ENCODE measurements around the gene SUMO2. TPM values are rescaled to one million over a fixed set of nuclear protein-coding genes. Genes with fewer than 3 reads are reported as not detected.

The SUMO2 gene
- total and polyA plus RNA-seq, 2 of the 4 experiments (the other 2 are of a cell fraction): 71.3 to 83.7 TPM

- BruUV-seq (replicated peaks): TSS peak; percentile 69
- H3K56ac ChIP-seq (ENCODE audit: extremely low read depth, insufficient read depth, low read length): peak overlapping the region; percentile 92
- H2AFZ ChIP-seq (replicated peaks; ENCODE audit: low read length, poor library complexity): peak overlapping the region; percentile 100
- dilution Hi-C loops (cut with HindIII; ENCODE audit: low sequenced_read_pairs, unreplicated experiment): no loop called here
- H3K36me3 ChIP-seq (ENCODE audit: control insufficient read depth, insufficient read depth, low read length): peaks cover 6% of the 10 kb centered on the region; the same call in 1 of the 2 replicates
- H4K91ac ChIP-seq (ENCODE audit: insufficient read depth, low read depth, low read length): peak overlapping the region; percentile 100
- peak overlapping the region; percentile 43; the same call in 1 of the 2 replicates for H3K18ac ChIP-seq (ENCODE audit: low read depth, low read length)
- ChIA-PET POLR2A (ENCODE audit: unreplicated experiment) (no interaction called here), CTCF (interaction anchor here (1.2 kb wide), 1 partner anchor 92 kb away, joined by 4 read pairs; no protein-coding TSS in a partner anchor)
- peak overlapping the region; percentile 98 for H3K14ac ChIP-seq (replicated peaks; ENCODE audit: low read depth, low read length)
- H2BK20ac ChIP-seq (ENCODE audit: low read depth, low read length): no peak overlapping the region
- 0 out of 2 replicates have a peak overlapping the region, but pooled peaks have one; percentile 99 for H2BK120ac ChIP-seq (ENCODE audit: low read depth, low read length)
- peaks cover 3 to 17% of the 10 kb centered on the region in 2 experiments; a peak in 3 of 4 replicates for H3K79me1 ChIP-seq (ENCODE audit: low read depth in 1 of 2, low read length in 2 of 2)
- ATAC-seq (ENCODE audit: low read depth) (no peak), DNase-seq (no peak)
- peak overlapping the region; percentile 98 for H3K27ac ChIP-seq (ENCODE audit: insufficient read depth, low read length)
- H2BK5ac ChIP-seq (ENCODE audit: low read depth, low read length, poor library complexity, severe bottlenecking): peak overlapping the region; percentile 99
- peak overlapping the region; percentile 89 for H3K4ac ChIP-seq (ENCODE audit: low read depth, low read length)
- no peaks in the 10 kb centered on the region for H3K27me3 ChIP-seq (ENCODE audit: control insufficient read depth, insufficient read depth, low read length)
- no peaks in the 10 kb centered on the region; the same call in 1 of the 2 replicates for H4K20me1 ChIP-seq (ENCODE audit: insufficient read depth, low read length)
- H3K9me1 ChIP-seq (ENCODE audit: insufficient read depth, low read length): no peaks in the 10 kb centered on the region
- WGBS, 2 experiments (ENCODE audit: extremely low coverage in 2 of 2, insufficient read length in 1 of 2): 1% methylated on average over 19 of the region's 22 CpGs; no CpG with 5 or more reads in 1 of the 2 experiments
- intact Hi-C loops (cut with micrococcal nuclease): loop anchor here (10.0 kb wide), 1 partner anchor 141 kb away; no protein-coding TSS in a partner anchor
- no peaks in the 10 kb centered on the region; the same call in 1 of the 2 replicates for H3K4me1 ChIP-seq (ENCODE audit: control insufficient read depth, insufficient read depth, low read length)
- H4K5ac ChIP-seq (ENCODE audit: low read depth, low read length): peak overlapping the region; percentile 79
- H3K9ac ChIP-seq (ENCODE audit: low read depth, low read length): peak overlapping the region; percentile 95
- peak overlapping the region; percentile 91 for H3K4me3 ChIP-seq (ENCODE audit: insufficient read depth, low read depth, low read length)
- in situ Hi-C loops (cut with MboI; ENCODE audit: low sequenced_read_pairs): loop anchor here (10.0 kb wide), 2 partner anchors 141 to 241 kb away; no protein-coding TSS in a partner anchor
- peak overlapping the region; percentile 84 for H3K4me2 ChIP-seq (ENCODE audit: low read depth, low read length)
- H3K9me3 ChIP-seq (ENCODE audit: control insufficient read depth, insufficient read depth, low read length): no peaks in the 10 kb centered on the region
- no peak for TF ChIP-seq CHD1 (IDR thresholded peaks at IDR 0.05; ENCODE audit: low read depth, low read length)
- 0 out of 2 replicates have a peak, but pooled peaks have one; percentile 5 for TF ChIP-seq CTCF (conservative IDR thresholded peaks at IDR 0.05; ENCODE audit: low read depth, low read length)
- peak overlapping the region; percentile 96 for H2AK9ac ChIP-seq (replicated peaks; ENCODE audit: low read depth, low read length, poor library complexity)
- peak overlapping the region; percentile 89 to 99 for H4K8ac ChIP-seq (ENCODE audit: low read depth in 2 of 2, low read length in 2 of 2)
- H2BK15ac ChIP-seq (ENCODE audit: low read depth, low read length): no peak overlapping the region; the same call in 2 of the 3 replicates
- H3K23ac ChIP-seq (ENCODE audit: low read depth, low read length): peak overlapping the region; percentile 95
- peak overlapping the region; percentile 88 for H2AK5ac ChIP-seq (ENCODE audit: low read depth, low read length)
Measured at GRCh38 chr17:75205793-75206163, 23.0 kb upstream of the SUMO2 start.

Data from IMR-90 (cell line).